ENCODE data around the gene RSBN1L. TPM values are rescaled to one million over a fixed set of nuclear protein-coding genes. Genes with fewer than 3 reads are reported as not detected.
"Not testable (repeated sequence)": the region's sequence is repeated elsewhere in the genome, so short reads cannot be mapped to it uniquely, and the experiment has no call there.

The RSBN1L gene
- total RNA-seq (2014; rRNA removed; shearing (Covaris generic)), result 19.2 and 21.4 TPM in 2 replicates

DNA sequence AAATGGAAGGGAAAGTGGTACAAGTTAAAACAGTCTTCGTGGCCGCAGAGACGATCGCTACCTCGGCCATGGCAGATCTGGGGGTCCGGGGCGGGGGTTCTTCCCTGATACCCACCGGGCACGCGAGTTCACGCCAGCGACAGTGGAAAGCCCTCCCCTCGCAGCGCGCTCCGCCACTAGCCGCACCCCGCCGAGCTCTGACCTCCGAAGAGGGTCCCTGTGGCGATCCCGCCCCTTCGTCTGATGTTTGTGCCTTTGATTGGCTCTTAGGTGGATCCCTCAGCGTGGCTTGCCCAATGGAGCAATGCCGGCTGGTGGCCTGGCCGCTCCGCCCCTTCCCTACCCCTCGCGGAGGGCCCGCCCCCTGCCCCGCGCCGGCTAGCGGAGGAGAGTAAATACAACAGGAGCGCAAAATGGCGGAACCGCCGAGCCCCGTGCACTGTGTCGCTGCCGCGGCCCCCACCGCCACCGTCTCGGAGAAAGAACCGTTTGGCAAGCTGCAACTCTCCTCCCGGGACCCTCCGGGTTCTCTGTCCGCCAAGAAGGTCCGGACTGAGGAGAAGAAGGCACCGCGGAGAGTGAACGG is at the start of gene RSBN1L:
TSS of gene RSBN1L (plus strand) at position 403 of the 586 bp plus-strand sequence. CDS start at position 414, 11 bp downstream.
- in situ Hi-C loops (cut with HindIII; ENCODE audit: low sequenced_read_pairs), result no loop called here
- peak; percentile 99 for DNase-seq (ENCODE audit: low spot score)

DNA sequence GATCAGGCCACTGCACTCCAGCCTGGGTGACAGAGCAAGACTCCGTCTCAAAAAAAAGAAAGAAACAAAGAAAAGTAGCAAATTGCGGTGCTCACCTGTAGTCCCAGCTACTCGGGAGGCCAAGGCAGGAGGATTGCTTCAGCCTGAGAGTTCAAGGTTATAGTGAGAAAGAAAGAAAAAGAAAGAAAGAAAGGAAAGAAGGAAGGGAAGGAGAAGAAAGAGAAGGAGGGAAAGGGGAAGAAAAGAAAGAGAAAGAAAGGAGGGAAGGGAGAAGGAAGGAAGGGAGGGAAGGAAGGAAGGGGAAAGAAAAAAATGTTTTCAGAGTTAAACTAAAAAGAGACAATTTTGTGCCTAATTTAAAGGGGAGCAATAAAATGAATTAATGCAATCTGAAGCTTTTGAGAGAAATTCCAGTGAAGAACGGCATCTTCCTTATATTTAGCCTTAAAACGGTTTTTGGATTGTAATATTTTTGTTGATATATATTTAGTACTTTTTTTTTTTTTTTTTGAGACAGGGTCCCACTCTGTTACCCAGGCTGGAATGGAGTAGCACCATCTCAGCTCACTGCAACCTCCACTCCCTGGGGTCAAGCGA is 47.4 kb upstream of the RSBN1L start:
- DNase-seq (ENCODE audit: low spot score), result no peak
- in situ Hi-C loops (cut with HindIII; ENCODE audit: low sequenced_read_pairs), result no loop called here

DNA sequence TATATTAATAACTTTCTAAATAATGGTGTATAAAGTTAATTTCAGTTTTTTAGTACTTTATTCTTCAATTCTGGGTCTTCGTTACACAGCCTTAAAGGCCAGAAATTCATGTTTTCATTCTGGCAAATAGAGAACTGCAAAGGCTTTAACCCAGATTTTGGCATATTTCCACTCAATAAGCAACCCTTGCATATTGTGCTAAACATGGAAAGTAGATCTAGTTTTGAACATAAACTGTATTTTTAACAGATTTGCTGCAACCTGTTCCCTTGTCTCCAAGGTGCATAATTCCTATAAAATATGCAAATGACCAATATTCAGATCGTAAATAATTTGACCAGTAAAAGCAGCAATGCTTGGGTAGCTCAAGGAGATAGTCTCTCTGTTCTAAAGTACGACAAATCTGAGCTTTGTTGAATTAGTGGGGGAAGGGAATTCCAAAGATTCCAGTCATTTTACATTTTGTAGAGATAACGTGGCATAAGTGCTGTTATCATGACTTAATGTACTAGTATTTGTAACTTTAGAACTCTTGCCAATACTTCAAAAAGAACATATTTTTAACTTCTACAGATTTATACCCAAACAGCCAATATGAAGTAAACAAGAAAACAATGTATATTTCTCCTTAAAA is 46.4 kb upstream of the RSBN1L start:
- in situ Hi-C loops (cut with HindIII; ENCODE audit: low sequenced_read_pairs), result no loop called here
- no peak for DNase-seq (ENCODE audit: low spot score)

DNA sequence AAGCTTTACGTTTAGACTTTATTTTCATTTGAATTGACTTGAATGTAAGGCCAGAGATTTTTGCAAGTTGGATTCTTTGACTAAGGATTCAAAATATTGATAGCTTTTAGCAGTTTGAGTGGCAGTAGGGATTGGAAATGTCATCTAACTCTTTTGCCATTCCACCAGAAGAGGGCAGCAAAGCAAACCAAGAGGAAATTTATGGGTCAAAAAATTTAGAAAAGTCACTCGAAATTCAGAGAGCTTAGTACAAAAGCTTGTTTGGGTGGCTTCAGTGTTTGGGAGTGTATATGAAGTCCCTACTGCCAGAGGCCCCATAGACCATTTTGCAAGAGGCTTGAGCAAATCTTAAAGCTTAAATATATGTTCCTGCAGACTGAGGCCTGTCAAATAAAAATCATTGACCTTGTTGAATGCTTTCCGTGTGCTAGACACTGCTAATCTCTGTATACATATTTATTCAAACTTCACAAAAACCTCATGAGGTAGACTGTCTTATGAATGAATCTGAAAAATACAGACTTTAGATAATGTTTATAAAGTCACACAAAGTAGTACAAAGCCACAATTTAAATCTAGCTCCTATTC is 44.6 kb upstream of the RSBN1L start:
- in situ Hi-C loops (cut with HindIII; ENCODE audit: low sequenced_read_pairs), result no loop called here
- peak; percentile 67 for DNase-seq (ENCODE audit: low spot score)

DNA sequence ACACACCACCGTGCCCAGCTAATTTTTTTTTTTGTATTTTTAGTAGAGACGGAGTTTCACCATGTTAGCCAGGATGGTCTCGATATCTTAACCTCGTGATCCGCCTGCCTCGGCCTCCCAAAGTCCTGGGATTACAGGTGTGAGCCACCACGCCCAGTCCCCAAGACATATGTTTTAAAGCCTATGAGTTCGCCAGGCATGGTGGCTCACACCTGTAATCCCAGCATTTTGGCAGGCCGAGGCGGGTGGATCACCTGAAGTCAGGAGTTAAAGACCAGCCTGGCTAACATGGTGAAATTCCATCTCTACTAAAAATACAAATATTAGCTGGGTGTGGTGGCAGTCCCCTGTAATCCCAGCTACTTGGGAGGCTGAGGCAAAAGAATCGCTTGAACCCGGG is 43.4 kb upstream of the RSBN1L start:
- DNase-seq (ENCODE audit: low spot score); in situ Hi-C loops (cut with HindIII; ENCODE audit: low sequenced_read_pairs): not testable (repeated sequence)

DNA sequence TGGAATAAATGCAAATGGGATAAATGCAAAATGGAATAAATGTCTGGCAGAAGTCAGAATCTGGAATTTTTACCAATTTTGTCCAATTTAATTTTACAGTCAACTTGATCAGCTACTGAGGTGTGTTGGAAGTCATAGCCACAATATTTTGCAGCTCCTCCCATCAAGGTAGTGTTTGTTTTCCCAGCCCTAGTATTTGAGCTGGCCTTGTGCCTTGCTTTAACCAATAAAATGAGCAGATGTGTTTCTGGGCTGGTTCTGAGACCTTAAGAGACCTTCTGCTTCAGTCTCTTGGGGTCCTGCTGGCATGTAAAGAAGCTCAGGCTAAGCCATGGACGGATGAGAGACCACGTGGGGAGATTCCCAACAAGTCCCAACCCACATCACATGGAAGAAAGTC is 42.7 kb upstream of the RSBN1L start:
- in situ Hi-C loops (cut with HindIII; ENCODE audit: low sequenced_read_pairs), result no loop called here
- DNase-seq (ENCODE audit: low spot score), result no peak

DNA sequence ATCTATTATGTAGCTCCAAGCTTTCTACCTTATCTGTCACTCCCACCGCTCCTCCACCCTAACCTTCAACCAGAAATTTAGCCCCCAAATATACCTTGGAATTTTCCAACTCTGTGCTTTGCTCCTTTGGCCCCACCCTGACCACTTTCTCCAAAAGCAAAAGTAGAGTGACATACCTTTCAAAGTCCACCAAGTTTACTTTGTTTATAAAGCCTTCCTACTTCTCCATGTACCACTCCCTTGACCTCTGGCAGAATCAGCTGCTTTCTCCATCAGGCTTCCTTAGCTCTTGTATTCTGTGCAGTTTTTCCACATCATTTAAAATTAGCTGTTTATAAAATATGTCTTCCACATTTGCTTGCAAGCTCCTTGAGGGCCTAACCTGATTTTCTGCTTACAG is 40.9 kb upstream of the RSBN1L start:
- no peak for DNase-seq (ENCODE audit: low spot score)
- in situ Hi-C loops (cut with HindIII; ENCODE audit: low sequenced_read_pairs), result no loop called here

DNA sequence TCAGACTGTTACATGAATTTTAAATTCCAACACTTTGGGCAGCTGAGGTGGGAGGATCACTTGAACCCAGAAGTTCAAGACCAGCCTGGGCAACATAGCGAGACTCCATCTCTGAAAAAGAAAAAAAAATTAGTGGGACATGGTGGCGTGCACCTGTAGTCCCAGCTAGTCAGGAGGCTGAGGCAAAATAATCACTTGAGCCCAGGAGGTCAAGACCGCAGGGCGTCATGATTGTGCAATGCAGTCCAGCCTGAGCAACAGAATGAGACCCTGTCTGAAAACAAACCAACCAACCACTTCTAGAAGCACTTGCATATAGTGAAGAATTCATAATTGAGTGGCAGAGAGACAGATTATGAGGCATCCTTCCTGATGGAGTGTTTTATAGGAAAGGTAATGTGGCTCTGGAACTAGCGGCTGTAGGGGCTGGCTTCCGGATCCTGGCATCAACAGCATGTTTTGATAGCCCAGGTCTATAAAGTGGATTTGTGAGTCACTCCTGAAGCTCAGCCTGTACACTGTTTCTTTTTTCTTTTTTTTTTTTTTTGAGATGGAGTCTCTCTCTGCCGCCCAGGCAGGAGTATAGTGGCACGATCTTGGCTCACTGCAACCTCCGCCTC is 40.3 kb upstream of the RSBN1L start:
- in situ Hi-C loops (cut with HindIII; ENCODE audit: low sequenced_read_pairs), result no loop called here
- no peak for DNase-seq (ENCODE audit: low spot score)

DNA sequence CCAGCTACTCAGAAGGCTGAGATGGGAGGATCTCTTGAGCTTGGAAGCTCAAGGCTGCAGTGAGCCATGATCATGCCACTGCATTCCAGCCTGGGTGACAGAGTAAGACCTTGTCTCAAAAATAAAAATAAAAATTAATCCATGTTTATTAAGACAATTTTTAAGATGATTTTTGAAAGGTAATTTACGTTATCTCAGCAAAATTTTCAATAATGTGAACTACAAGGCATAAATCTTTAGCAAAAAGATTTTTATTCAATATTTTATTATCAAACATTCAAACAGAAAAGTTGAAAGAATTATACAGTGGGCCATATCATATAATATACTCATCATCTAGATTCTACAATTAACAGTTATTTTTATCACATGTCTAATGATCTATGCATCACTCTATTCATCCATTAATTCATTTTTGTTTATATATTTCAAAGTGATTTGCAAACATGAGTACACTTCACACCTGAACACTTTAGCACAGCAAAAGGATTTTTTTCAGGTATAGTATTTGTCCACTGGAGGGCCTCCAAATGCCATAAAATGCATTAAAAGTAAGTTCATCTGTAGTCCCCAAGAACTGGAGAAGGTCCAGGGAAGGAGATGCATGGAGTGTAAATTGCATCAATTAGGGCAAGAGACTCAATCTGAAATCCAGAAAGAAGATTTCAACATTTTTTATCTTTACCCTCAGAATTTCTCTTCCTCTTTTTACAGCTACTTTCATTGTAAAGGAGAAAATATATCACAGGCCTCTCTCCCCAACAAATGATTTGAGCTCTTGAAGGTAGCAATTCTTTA is 38.6 kb upstream of the RSBN1L start:
- peak; percentile 77 for DNase-seq (ENCODE audit: low spot score)

DNA sequence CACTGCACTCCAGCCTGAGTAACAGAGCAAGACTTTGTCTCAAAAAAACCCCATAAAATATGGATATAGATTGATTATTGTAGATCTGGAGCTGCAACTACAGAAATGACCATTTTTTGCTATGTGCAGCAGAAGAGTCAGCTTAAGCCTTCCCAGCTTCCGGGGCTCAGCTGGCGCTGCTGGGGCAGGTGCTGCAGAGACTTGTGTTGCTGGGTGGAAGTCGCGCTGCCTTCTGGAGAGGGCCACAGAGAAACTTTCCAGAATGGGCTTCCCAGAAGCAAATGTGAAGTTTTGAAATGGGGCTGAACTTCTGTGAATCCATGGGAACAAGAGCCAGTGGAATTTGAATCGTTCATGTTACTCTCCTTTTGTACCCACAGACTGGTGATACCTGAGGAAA is 37.3 kb upstream of the RSBN1L start:
- no peak for DNase-seq (ENCODE audit: low spot score)
- in situ Hi-C loops (cut with HindIII; ENCODE audit: low sequenced_read_pairs), result no loop called here

More for the DNA sequence above, 38.6 kb upstream of the RSBN1L start:
- in situ Hi-C loops (cut with HindIII; ENCODE audit: low sequenced_read_pairs), result no loop called here

GRCh38 chr7:77661816-77662215 is 34.4 kb upstream of the RSBN1L start:
- no peak for DNase-seq (ENCODE audit: low spot score)
- in situ Hi-C loops (cut with HindIII; ENCODE audit: low sequenced_read_pairs), result no loop called here

GRCh38 chr7:77662869-77663268 is 33.4 kb upstream of the RSBN1L start:
- in situ Hi-C loops (cut with HindIII; ENCODE audit: low sequenced_read_pairs), result no loop called here
- DNase-seq (ENCODE audit: low spot score), result no peak

DNA sequence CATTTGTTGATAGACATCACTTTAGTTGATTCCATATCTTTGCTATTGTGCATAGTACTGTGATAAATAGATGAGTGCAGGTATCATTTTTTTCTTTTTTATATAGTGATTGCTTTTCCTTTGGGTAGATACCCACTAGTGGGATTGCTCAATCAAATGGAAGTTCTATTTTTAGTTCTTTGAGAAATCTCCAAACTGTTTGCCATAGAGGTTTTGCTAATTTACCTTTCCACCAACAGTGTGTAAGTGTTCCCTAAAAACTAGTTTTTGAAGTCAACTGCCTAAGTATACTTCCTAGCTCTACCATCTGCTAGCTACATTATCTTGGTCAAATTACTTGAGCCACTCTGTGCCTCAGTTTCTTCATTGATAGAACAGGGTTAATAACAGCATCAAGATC is 31.5 kb upstream of the RSBN1L start:
- in situ Hi-C loops (cut with HindIII; ENCODE audit: low sequenced_read_pairs), result no loop called here
- DNase-seq (ENCODE audit: low spot score), result no peak

DNA sequence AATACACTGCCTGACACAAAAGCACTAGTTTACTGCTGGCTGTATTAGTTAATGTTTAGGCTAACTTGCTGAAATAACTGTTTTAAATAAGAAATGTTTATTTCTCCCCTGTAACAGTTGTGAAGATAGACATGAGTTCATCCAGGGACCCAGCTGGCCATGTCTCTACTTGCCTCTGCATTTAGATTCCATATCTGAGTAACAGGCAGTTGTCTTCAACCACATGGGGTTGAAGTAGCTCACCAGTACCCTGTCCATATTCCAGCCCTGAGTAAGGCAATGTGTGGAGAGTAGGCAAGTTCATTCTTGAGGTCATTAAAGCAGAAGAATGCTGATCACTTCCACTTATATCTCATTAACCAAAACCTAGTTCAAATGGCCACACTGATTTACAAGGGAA is 31.1 kb upstream of the RSBN1L start:
- in situ Hi-C loops (cut with HindIII; ENCODE audit: low sequenced_read_pairs), result no loop called here
- DNase-seq (ENCODE audit: low spot score), result no peak

DNA sequence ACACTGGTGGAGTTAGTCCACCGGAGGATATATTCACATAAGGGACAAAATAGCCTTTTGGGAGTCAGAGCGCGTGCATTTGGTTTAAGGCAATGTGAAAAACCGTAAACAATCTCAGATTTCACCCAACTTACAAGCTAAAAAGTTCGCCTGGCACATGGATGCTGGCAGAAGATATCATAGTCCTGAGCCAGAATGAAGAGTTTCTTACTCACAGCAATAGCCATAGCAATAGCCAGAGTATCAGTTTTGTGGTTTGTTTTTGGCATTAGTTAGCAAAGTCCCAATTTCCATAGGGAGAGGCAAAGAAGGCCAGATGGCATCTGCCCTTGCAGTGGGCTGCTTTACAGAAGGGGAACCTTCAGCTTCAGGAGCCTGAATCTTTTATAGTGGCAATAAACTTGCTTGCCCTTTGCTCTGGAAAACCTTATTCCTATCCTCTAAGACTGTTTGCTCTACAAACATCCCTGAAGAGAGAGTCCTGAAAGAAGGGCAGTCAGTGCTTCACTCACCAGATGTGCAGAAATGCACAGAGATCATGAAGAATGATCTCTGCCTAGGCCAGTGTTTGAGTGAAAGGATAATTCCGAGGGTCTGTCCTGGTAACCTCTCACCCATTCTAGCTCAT is 28.7 kb upstream of the RSBN1L start:
- no peak for DNase-seq (ENCODE audit: low spot score)
- in situ Hi-C loops (cut with HindIII; ENCODE audit: low sequenced_read_pairs), result no loop called here

GRCh38 chr7:77674878-77675277 is 21.4 kb upstream of the RSBN1L start:
- in situ Hi-C loops (cut with HindIII; ENCODE audit: low sequenced_read_pairs), result no loop called here
- DNase-seq (ENCODE audit: low spot score), result no peak

DNA sequence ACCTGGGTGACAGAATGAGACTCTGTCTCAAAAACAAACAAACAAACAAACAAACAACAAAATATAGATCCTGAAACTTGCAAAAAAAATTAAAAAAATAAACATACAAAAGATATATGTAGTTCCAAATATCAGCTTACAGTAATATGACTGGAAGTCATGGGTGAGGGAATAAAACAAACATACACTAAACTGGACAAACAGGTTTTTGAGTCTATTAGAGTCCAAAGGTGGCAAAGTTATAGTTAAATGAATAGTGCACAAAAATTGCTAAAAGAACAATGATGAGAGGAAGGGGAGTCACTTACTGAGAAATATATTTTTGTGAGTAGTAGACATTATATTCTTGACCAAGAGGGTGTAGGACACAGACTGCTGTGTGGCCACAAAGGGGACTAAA is 16.7 kb upstream of the RSBN1L start:
- no peak for DNase-seq (ENCODE audit: low spot score)
- in situ Hi-C loops (cut with HindIII; ENCODE audit: low sequenced_read_pairs), result no loop called here

DNA sequence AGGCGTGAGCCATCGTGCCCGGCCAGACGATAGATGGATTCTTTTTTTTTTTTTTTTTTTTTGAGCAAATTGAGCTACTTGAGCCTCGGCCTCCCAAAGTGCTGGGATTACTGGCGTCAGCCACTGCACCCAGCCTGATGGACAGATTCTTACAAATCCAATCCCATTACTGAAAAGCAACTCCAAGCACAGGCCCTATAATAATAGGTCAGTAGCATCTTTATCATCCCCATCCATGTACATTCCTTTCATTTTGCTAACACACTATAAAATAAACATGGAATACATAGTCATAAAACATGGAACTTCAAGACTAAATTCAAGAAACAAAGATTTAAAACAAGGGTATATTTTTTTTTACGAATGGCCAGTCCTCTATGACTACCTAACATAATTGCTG is 16.0 kb upstream of the RSBN1L start:
- in situ Hi-C loops (cut with HindIII; ENCODE audit: low sequenced_read_pairs), result no loop called here
- no peak for DNase-seq (ENCODE audit: low spot score)

GRCh38 chr7:77684030-77684429 is 12.2 kb upstream of the RSBN1L start:
- DNase-seq (ENCODE audit: low spot score), result peak; percentile 62
- in situ Hi-C loops (cut with HindIII; ENCODE audit: low sequenced_read_pairs), result no loop called here
